K562 (cell line): ENCODE data around the gene TRIM31. TPM values are rescaled to one million over a fixed set of nuclear protein-coding genes. Genes with fewer than 3 reads are reported as not detected.

Experiments used
- ATAC-seq: fragments of 200-7000 bp; cut with Tn5 transposase; 3 replicates; pipeline ENCODE4 v1.9.1; 2020; ENCODE audit warnings: moderate library complexity
- BruUV-seq: library from RNA; stranded (reverse); fragments of 400-500 nt; replicated peaks from 2 replicates; lab custom pipeline; 2021; lab: Mats Ljungman, UMichigan
- CTCF ChIA-PET: fragments of 300-600 bp; formaldehyde crosslinking; extraction: SDS; loops from one replicate; lab custom pipeline; 2021; ENCODE audit warnings: low intra/inter-chr PET ratio; lab: Yijun Ruan, JAX
- POLR2A ChIA-PET: fragments of 300-600, 350-650 bp; sonication (Branson Sonifier 250); formaldehyde crosslinking; extraction: SDS; loops from one replicate; lab custom pipeline; 2021; ENCODE audit warnings: antibody characterized with exemption, inconsistent platforms; lab: Yijun Ruan, JAX
- DNase-seq, 4 experiments: peaks; one replicate each; pipeline versions ENCODE4 v3.0.0 to v3.0.0-alpha.2; 2011 to 2018; ENCODE audit warnings: low spot score in 3 of 4, mixed read lengths in 3 of 4; ENCODE audit errors: extremely low read depth in 1 of 4
- FAIRE-seq: peaks from 2 replicates; lab custom pipeline; 2011; peaks lifted over from hg19 to GRCh38; lab: Jason Lieb, UNC
- H2AFZ ChIP-seq: 2 replicates; pipeline ENCODE4 v1.6.0; 2011; ENCODE audit warnings: low read depth, low read length, control low read depth, inconsistent platforms
- H3K27ac ChIP-seq: fragments of 200-600 bp; 3 replicates; pipeline ENCODE4 v1.8.0; 2011; ENCODE audit warnings: low read depth, mild to moderate bottlenecking, control low read depth, inconsistent platforms, low read length, moderate library complexity, mixed read lengths; ENCODE audit errors: extremely low read depth
- H3K27me3 ChIP-seq, 2 experiments: fragments of 300-600 bp in 1 of 2; 2 replicates in 1 of 2; 3 replicates in 1 of 2; pipeline versions ENCODE4 v1.6.0 to v1.8.0; 2011; ENCODE audit warnings: inconsistent platforms in 2 of 2, low read length in 2 of 2, mild to moderate bottlenecking in 1 of 2, mixed read lengths in 1 of 2, moderate library complexity in 1 of 2; ENCODE audit not compliant: control insufficient read depth in 2 of 2, insufficient read depth in 2 of 2
- H3K36me3 ChIP-seq: fragments of 300-600 bp; 3 replicates; pipeline ENCODE4 v1.8.0; 2011; ENCODE audit warnings: mild to moderate bottlenecking, low read length, inconsistent platforms; ENCODE audit not compliant: control insufficient read depth, insufficient read depth
- H3K4me1 ChIP-seq, 2 experiments: fragments of 200-600 bp in 1 of 2; replicated peaks in 1 of 2; 2 replicates in 1 of 2; 3 replicates in 1 of 2; pipeline versions ENCODE4 v1.5.1 to v1.8.0; 2011; ENCODE audit warnings: inconsistent platforms in 2 of 2, low read length in 2 of 2, mild to moderate bottlenecking in 1 of 2, mixed read lengths in 1 of 2, moderate library complexity in 1 of 2; ENCODE audit not compliant: control insufficient read depth in 2 of 2, insufficient read depth in 2 of 2
- H3K4me2 ChIP-seq: 2 replicates; pipeline ENCODE4 v1.6.1; 2011; ENCODE audit warnings: low read length, control low read depth, inconsistent platforms, mixed read lengths; ENCODE audit not compliant: insufficient read depth
- H3K4me3 ChIP-seq: fragments of 200-600 bp; sonication (generic), shearing (Covaris generic); 2 replicates; pipeline ENCODE4 v1.5.1; 2016; ENCODE audit warnings: control low read depth, inconsistent platforms
- H3K79me2 ChIP-seq: fragments of 200-600 bp; 3 replicates; pipeline ENCODE4 v1.8.0; 2011; ENCODE audit warnings: low read length, inconsistent platforms; ENCODE audit not compliant: control insufficient read depth, insufficient read depth
- H3K9ac ChIP-seq, 2 experiments: 2 replicates each; pipeline versions ENCODE4 v1.6.0 to v1.6.1; 2011; ENCODE audit warnings: low read depth in 2 of 2, low read length in 2 of 2, control low read depth in 1 of 2, inconsistent platforms in 1 of 2, mild to moderate bottlenecking in 1 of 2, mixed read lengths in 1 of 2; ENCODE audit not compliant: insufficient read depth in 1 of 2
- H3K9me1 ChIP-seq: one replicate; pipeline ENCODE4 v1.6.0; 2011; ENCODE audit warnings: inconsistent platforms, mild to moderate bottlenecking, low read length, moderate library complexity; ENCODE audit not compliant: control insufficient read depth, insufficient read depth
- H3K9me3 ChIP-seq: replicated peaks from 2 replicates; pipeline ENCODE4 v1.5.1; 2011; ENCODE audit warnings: low read depth, low read length, inconsistent platforms; ENCODE audit not compliant: control insufficient read depth, insufficient read depth
- H4K20me1 ChIP-seq: replicated peaks from 2 replicates; pipeline ENCODE4 v1.6.1; 2011; ENCODE audit warnings: low read length, inconsistent platforms, mixed read lengths; ENCODE audit not compliant: control insufficient read depth, insufficient read depth
- CSDE1 ChIP-seq, 2 experiments: fragments of 450-650 bp; IDR thresholded peaks; 2 replicates each; pipeline ENCODE4 v1.6.1; 2016; ENCODE audit warnings: mild to moderate bottlenecking in 1 of 2
- EHMT2 ChIP-seq: fragments of 450-650 bp; IDR thresholded peaks from 2 replicates; pipeline ENCODE4 v1.6.1; 2018; ENCODE audit warnings: antibody characterized with exemption
- ETV1 ChIP-seq: fragments of 450-650 bp; conservative IDR thresholded peaks from 2 replicates; pipeline ENCODE4 v1.6.1; 2016; ENCODE audit warnings: missing genetic modification characterization, control low read depth, low read depth, missing compliant biosample characterization
- FOXA1 ChIP-seq: fragments of 450-650 bp; IDR thresholded peaks from 2 replicates; pipeline ENCODE4 v1.6.1; 2016; ENCODE audit warnings: mild to moderate bottlenecking, borderline replicate concordance
- HDAC8 ChIP-seq: fragments of 450-650 bp; IDR thresholded peaks from 2 replicates; pipeline ENCODE4 v1.6.1; 2016; ENCODE audit warnings: mild to moderate bottlenecking, missing genetic modification characterization, moderate library complexity, missing compliant biosample characterization
- HSF4 ChIP-seq: fragments of 250-450 bp; sonication (Bioruptor Pico); IDR thresholded peaks from 2 replicates; pipeline ENCODE4 v2.1.2; 2022; ENCODE audit warnings: mild to moderate bottlenecking, moderate library complexity, borderline replicate concordance
- JUN ChIP-seq, 2 experiments: sonication (generic) in 1 of 2; formaldehyde crosslinking in 1 of 2; IDR thresholded peaks; 2 replicates each; pipeline versions ENCODE4 v1.6.1 to v1.8.0; 2012 to 2022; ENCODE audit warnings: borderline replicate concordance in 2 of 2, mild to moderate bottlenecking in 2 of 2, improper control_type of control experiment in 1 of 2, low read depth in 1 of 2, low read length in 1 of 2, missing genetic modification reagents in 1 of 2
- JUNB ChIP-seq: fragments of 450-650 bp; formaldehyde crosslinking; conservative IDR thresholded peaks from 2 replicates; pipeline ENCODE4 v1.4.0; 2020; ENCODE audit warnings: mild to moderate bottlenecking
- PHB2 ChIP-seq: fragments of 450-650 bp; IDR thresholded peaks from 2 replicates; pipeline ENCODE4 v1.6.1; 2017; ENCODE audit warnings: low read depth
- STAT5B ChIP-seq: fragments of 250-450 bp; sonication (Bioruptor Pico); IDR thresholded peaks from 2 replicates; pipeline ENCODE4 v1.8.0; 2021; ENCODE audit warnings: mild to moderate bottlenecking, inconsistent platforms
- XRCC5 ChIP-seq: fragments of 200-400 bp; formaldehyde crosslinking; IDR thresholded peaks from 2 replicates; pipeline ENCODE4 v1.6.1; 2017; ENCODE audit warnings: low read depth, mild to moderate bottlenecking, low read length
- ZNF41 ChIP-seq: fragments of 250-450 bp; sonication (Bioruptor Pico); conservative IDR thresholded peaks from 2 replicates; pipeline ENCODE4 v1.4.0; 2020; ENCODE audit warnings: mild to moderate bottlenecking
- whole genome bisulfite sequencing: fragments of 100-300 bp; shearing (Covaris generic); methylation state at CpG from one replicate; pipeline ENCODE4 v1.1.6; 2016; ENCODE audit warnings: low coverage, mixed read lengths; ENCODE audit not compliant: insufficient coverage; ENCODE audit errors: missing lambda C conversion rate; 5-methylcytosine and 5-hydroxymethylcytosine counted together
- in situ Hi-C: fragments of 300-500 bp; cut with MboI; formaldehyde crosslinking; loops from 4 replicates; pipeline ENCODE4 v1.15.0; 2018; ENCODE audit warnings: inconsistent platforms, mixed read lengths
- intact Hi-C: fragments of 100-400 bp; cut with micrococcal nuclease; formaldehyde crosslinking; loops from 2 replicates; pipeline ENCODE4 v1.14.2; 2022
- polyA plus RNA-seq, 8 experiments: library from polyadenylated mRNA; depleted of rRNA in 4 of 8; stranded (reverse) in 5 of 8; unstranded in 3 of 8; fragments of >200 nt; fragmentation: Nextera tagmentation in 2 of 8; fragmentation: Illumina TruSeq in 1 of 8; extraction: Ambion mirVana in 2 of 8; extraction: Trizol in 1 of 8; gene quantifications; 2 replicates each; pipeline versions ENCODE4 v1.2.1 to v1.2.3, GENCODE V29; 2011 to 2014; ENCODE audit warnings: inconsistent platforms in 1 of 8, missing spikeins in 1 of 8
- total RNA-seq, 7 experiments: library from RNA; depleted of rRNA in 6 of 7; stranded (reverse); fragments of >200 nt in 6 of 7; fragmentation: Illumina TruSeq in 2 of 7; extraction: Trizol in 2 of 7; gene quantifications; 2 replicates each; pipeline versions ENCODE4 v1.2.1 to v1.2.3, GENCODE V29; 2011 to 2021; ENCODE audit warnings: low replicate concordance in 1 of 7
- TF ChIP-seq, protein P1 (sequence below): fragments of 250-450 bp; sonication (Bioruptor Pico); IDR thresholded peaks from 2 replicates; pipeline ENCODE4 v1.4.0; 2020; ENCODE audit warnings: mild to moderate bottlenecking, moderate library complexity
- TF ChIP-seq, protein P2 (sequence below): fragments of 200-800 bp; sonication (Bioruptor generic); IDR thresholded peaks from 2 replicates; pipeline ENCODE4 v1.6.1; 2016; ENCODE audit warnings: missing genetic modification characterization, missing compliant biosample characterization

Gene TRIM31
- total and polyA plus RNA-seq, 9 of the 15 experiments (the other 6 are each of a cell fraction or from before 2014, with no cell fraction given), result not detected

DNA sequence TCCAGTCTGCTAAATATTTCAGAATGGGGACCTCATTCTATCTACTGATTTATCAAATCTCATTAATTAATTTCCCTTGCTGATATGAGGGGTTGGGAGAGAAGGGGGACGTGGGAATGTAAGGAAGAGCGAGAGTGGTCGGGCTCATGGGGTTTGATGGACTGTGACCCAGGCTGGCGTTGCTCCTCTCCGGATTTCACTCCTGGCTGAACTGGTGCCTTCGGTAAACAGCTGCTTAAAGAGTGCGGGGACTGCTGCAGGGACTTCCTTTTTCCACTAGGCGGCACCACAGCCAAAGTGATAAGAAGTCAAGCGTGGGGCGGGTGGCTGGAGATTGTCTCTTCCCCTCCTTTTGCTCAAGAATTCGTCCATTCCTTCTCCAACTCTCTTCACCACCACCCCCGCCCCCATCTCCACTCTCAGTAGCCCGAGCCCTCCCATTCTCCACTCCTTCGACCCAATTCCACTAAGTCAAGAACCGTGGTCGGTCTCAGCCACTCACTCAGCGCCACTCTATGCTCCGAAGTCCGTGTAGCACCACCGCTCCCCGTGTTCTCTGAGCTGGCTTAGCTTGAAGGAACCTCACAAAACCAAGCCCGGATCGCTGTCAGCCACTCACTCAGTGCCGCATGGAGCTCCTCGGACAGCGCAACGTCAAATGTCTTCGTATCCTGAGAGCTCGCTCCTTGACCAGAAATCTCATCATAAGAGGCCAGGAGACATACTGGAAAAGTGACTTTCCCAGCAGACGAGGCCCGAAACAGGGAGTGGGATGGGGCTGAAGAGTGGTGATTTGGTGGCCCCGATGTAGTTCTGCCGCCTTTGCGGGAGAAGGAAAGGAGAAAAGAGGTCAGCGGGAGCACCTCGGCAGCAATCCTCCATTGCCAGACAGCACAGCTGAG, 9.7 kb downstream of the TRIM31 start:
- DNase-seq (peak; percentile 88 to 93 (median 88)), FAIRE-seq (peak; percentile 97), ATAC-seq (peak; percentile 87)
- BruUV-seq, result no TSS peak
- CTCF ChIA-PET, result interaction anchor here (0.7 to 4.2 kb wide), 6 partner anchors 27 to 294 kb away, joined by 3 to 66 read pairs (median 6); no protein-coding TSS in a partner anchor
- Histone ChIP-seq H3K4me2 (peak overlapping the region; percentile 86), H3K9me1 (no peaks in the 10 kb centered on the region), H3K9ac (peak overlapping the region in 1 of 2 experiments; percentile 80; a peak in 2 of 4 replicates), H3K27ac (no peak overlapping the region), H4K20me1 (no peaks in the 10 kb centered on the region), H3K79me2 (no peaks in the 10 kb centered on the region), H3K36me3 (no peaks in the 10 kb centered on the region), H3K4me3 (no peak overlapping the region), H2AFZ (peak overlapping the region; percentile 98), H3K4me1 (peaks cover 25 to 34% of the 10 kb centered on the region in 2 experiments), H3K9me3 (no peaks in the 10 kb centered on the region), H3K27me3 (peaks cover 17 to 29% of the 10 kb centered on the region in 2 experiments; a peak in 4 of 5 replicates)
- intact Hi-C loops, result loop anchor here (1.0 to 10.0 kb wide), 5 partner anchors 28 to 294 kb away; partner anchors contain the start of gene PPP1R11
- WGBS, result 35% methylated on average over 35 of the region's 36 CpGs
- in situ Hi-C loops, result no loop called here
- POLR2A ChIA-PET, result interaction anchor here (0.7 to 1.3 kb wide), 5 partner anchors 23 to 466 kb away, joined by 3 to 5 read pairs (median 3); partner anchors contain the start of gene POLR1H
- TF ChIP-seq XRCC5, result peak; percentile 92
- TF ChIP-seq EHMT2, result no peak
- TF ChIP-seq, protein P1, sequence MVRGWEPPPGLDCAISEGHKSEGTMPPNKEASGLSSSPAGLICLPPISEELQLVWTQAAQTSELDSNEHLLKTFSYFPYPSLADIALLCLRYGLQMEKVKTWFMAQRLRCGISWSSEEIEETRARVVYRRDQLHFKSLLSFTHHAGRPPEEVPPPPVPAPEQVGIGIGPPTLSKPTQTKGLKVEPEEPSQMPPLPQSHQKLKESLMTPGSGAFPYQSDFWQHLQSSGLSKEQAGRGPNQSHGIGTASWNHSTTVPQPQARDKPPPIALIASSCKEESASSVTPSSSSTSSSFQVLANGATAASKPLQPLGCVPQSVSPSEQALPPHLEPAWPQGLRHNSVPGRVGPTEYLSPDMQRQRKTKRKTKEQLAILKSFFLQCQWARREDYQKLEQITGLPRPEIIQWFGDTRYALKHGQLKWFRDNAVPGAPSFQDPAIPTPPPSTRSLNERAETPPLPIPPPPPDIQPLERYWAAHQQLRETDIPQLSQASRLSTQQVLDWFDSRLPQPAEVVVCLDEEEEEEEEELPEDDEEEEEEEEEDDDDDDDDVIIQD (CRISPR knock-in tag), result no peak
- TF ChIP-seq JUN (IDR thresholded peaks at IDR 0.05; ENCODE audit: borderline replicate concordance, low read depth, low read length), result 0 out of 2 replicates have a peak, but pooled peaks have one; percentile 5
- no peak for TF ChIP-seq JUN (CRISPR knock-in tag; IDR thresholded peaks at IDR 0.05; ENCODE audit: borderline replicate concordance)
- TF ChIP-seq, protein P2, sequence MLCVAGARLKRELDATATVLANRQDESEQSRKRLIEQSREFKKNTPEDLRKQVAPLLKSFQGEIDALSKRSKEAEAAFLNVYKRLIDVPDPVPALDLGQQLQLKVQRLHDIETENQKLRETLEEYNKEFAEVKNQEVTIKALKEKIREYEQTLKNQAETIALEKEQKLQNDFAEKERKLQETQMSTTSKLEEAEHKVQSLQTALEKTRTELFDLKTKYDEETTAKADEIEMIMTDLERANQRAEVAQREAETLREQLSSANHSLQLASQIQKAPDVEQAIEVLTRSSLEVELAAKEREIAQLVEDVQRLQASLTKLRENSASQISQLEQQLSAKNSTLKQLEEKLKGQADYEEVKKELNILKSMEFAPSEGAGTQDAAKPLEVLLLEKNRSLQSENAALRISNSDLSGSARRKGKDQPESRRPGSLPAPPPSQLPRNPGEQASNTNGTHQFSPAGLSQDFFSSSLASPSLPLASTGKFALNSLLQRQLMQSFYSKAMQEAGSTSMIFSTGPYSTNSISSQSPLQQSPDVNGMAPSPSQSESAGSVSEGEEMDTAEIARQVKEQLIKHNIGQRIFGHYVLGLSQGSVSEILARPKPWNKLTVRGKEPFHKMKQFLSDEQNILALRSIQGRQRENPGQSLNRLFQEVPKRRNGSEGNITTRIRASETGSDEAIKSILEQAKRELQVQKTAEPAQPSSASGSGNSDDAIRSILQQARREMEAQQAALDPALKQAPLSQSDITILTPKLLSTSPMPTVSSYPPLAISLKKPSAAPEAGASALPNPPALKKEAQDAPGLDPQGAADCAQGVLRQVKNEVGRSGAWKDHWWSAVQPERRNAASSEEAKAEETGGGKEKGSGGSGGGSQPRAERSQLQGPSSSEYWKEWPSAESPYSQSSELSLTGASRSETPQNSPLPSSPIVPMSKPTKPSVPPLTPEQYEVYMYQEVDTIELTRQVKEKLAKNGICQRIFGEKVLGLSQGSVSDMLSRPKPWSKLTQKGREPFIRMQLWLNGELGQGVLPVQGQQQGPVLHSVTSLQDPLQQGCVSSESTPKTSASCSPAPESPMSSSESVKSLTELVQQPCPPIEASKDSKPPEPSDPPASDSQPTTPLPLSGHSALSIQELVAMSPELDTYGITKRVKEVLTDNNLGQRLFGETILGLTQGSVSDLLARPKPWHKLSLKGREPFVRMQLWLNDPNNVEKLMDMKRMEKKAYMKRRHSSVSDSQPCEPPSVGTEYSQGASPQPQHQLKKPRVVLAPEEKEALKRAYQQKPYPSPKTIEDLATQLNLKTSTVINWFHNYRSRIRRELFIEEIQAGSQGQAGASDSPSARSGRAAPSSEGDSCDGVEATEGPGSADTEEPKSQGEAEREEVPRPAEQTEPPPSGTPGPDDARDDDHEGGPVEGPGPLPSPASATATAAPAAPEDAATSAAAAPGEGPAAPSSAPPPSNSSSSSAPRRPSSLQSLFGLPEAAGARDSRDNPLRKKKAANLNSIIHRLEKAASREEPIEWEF (CRISPR knock-in tag), result no peak
- no peak for TF ChIP-seq HSF4 (CRISPR knock-in tag)
- TF ChIP-seq JUNB (CRISPR knock-in tag), result no peak
- no peak for TF ChIP-seq PHB2
- TF ChIP-seq FOXA1, result no peak
- TF ChIP-seq HDAC8 (tag), result no peak
- no peak for TF ChIP-seq STAT5B (CRISPR knock-in tag)
- TF ChIP-seq ETV1 (tag), result peak; percentile 58
- TF ChIP-seq CSDE1 (IDR thresholded peaks at IDR 0.05), result no peak
- TF ChIP-seq ZNF41 (CRISPR knock-in tag), result no peak
